Endothelial cell of umbilical vein (primary cell): Measurements from ENCODE around the gene LRP1B. TPM values are rescaled to one million over a fixed set of nuclear protein-coding genes. Genes with fewer than 3 reads are reported as not detected.

ENCODE experiments used
- BruUV-seq: library from RNA; stranded (reverse); fragments of 400-500 nt; replicated peaks from 2 replicates; lab custom pipeline; 2021; lab: Mats Ljungman, UMichigan
- CTCF ChIA-PET: fragments of 300-600, 350-600 bp; sonication (Branson Sonifier 250); formaldehyde crosslinking; loops from one replicate; lab custom pipeline; 2021; ENCODE audit warnings: antibody characterized with exemption, inconsistent platforms; lab: Charles Lee
- POLR2A ChIA-PET: fragments of 300-600, 350-600 bp; sonication (Branson Sonifier 250); formaldehyde crosslinking; loops from one replicate; lab custom pipeline; 2021; ENCODE audit warnings: antibody characterized with exemption, inconsistent platforms; lab: Charles Lee
- DNase-seq: peaks from one replicate; pipeline ENCODE4 v3.0.0-alpha.2; 2011; ENCODE audit warnings: low read depth, low spot score
- FAIRE-seq: peaks from 2 replicates; lab custom pipeline; 2011; peaks lifted over from hg19 to GRCh38; lab: Jason Lieb, UNC
- H2AFZ ChIP-seq: 2 replicates; pipeline ENCODE4 v1.6.0; 2012; ENCODE audit warnings: low read depth, low read length, control low read depth, inconsistent platforms
- H3K27ac ChIP-seq: 2 replicates; pipeline ENCODE4 v1.5.1; 2011; ENCODE audit warnings: low read depth, mild to moderate bottlenecking, control low read depth, low read length, moderate library complexity; ENCODE audit not compliant: insufficient read depth
- H3K27me3 ChIP-seq, 2 experiments: 2 replicates each; pipeline versions ENCODE4 v1.6.0 to v1.6.1; 2011; ENCODE audit warnings: low read length in 2 of 2, mixed read lengths in 1 of 2; ENCODE audit not compliant: control insufficient read depth in 2 of 2, insufficient read depth in 2 of 2
- H3K36me3 ChIP-seq, 2 experiments: 2 replicates in 1 of 2; 3 replicates in 1 of 2; pipeline ENCODE4 v1.5.1; 2011; ENCODE audit warnings: low read length in 2 of 2, mild to moderate bottlenecking in 1 of 2, moderate library complexity in 1 of 2; ENCODE audit not compliant: control insufficient read depth in 2 of 2, insufficient read depth in 2 of 2; ENCODE audit errors: extremely low read depth in 1 of 2
- H3K4me1 ChIP-seq: 3 replicates; pipeline ENCODE4 v1.5.1; 2011; ENCODE audit warnings: mild to moderate bottlenecking, low read length; ENCODE audit not compliant: control insufficient read depth, insufficient read depth; ENCODE audit errors: extremely low read depth
- H3K4me2 ChIP-seq: 2 replicates; pipeline ENCODE4 v1.6.1; 2011; ENCODE audit warnings: low read length, control low read depth, mixed read lengths; ENCODE audit not compliant: insufficient read depth
- H3K4me3 ChIP-seq, 3 experiments: fragments of 200-600 bp in 1 of 3; sonication (generic), shearing (Covaris generic) in 1 of 3; replicated peaks in 1 of 3; 2 replicates each; pipeline ENCODE4 v1.5.1; 2011 to 2016; ENCODE audit warnings: control low read depth in 3 of 3, low read length in 3 of 3, mild to moderate bottlenecking in 2 of 3, inconsistent platforms in 1 of 3, low read depth in 1 of 3, moderate library complexity in 1 of 3; ENCODE audit not compliant: insufficient read depth in 1 of 3
- H3K79me2 ChIP-seq: 2 replicates; pipeline ENCODE4 v1.6.0; 2012; ENCODE audit warnings: low read length, inconsistent platforms; ENCODE audit not compliant: control insufficient read depth, insufficient read depth
- H3K9ac ChIP-seq: replicated peaks from 2 replicates; pipeline ENCODE3; 2011; ENCODE audit warnings: low read length, control low read depth; ENCODE audit not compliant: insufficient read depth; ENCODE audit errors: extremely low read depth
- H3K9me1 ChIP-seq: replicated peaks from 3 replicates; pipeline ENCODE4 v1.6.0; 2011; ENCODE audit warnings: mild to moderate bottlenecking, low read length; ENCODE audit not compliant: control insufficient read depth, insufficient read depth; ENCODE audit errors: extremely low read depth
- H3K9me3 ChIP-seq: replicated peaks from 2 replicates; pipeline ENCODE4 v1.5.1; 2012; ENCODE audit warnings: low read length, inconsistent platforms; ENCODE audit not compliant: control insufficient read depth, insufficient read depth
- H4K20me1 ChIP-seq: replicated peaks from 2 replicates; pipeline ENCODE3; 2011; ENCODE audit warnings: mild to moderate bottlenecking, low read length; ENCODE audit not compliant: control insufficient read depth, insufficient read depth; ENCODE audit errors: extremely low read depth
- JUN ChIP-seq: IDR thresholded peaks from 2 replicates; pipeline ENCODE4 v1.6.1; 2011; ENCODE audit warnings: borderline replicate concordance, low read depth; ENCODE audit not compliant: insufficient read length, insufficient read depth
- MYC ChIP-seq: IDR thresholded peaks from one replicate; pipeline ENCODE4 v1.6.1; 2011; ENCODE audit warnings: mild to moderate bottlenecking, low read depth, low read length
- POLR2AphosphoS5 ChIP-seq: IDR thresholded peaks from 2 replicates; pipeline ENCODE4 v1.6.1; 2012; ENCODE audit warnings: low read depth, mild to moderate bottlenecking, control low read depth, low read length, moderate library complexity; ENCODE audit not compliant: insufficient read depth
- dilution Hi-C: fragments of 300-500 bp; cut with MboI; formaldehyde crosslinking; loops from one replicate; pipeline ENCODE4 v1.15.0; 2019; ENCODE audit warnings: low sequenced_read_pairs; ENCODE audit not compliant: extremely low pct_ligation_motif_present
- intact Hi-C: fragments of 100-400 bp; cut with micrococcal nuclease; formaldehyde crosslinking; loops from one replicate; pipeline ENCODE4 v1.10.0; 2022
- polyA plus RNA-seq, 4 experiments: library from polyadenylated mRNA; depleted of rRNA in 3 of 4; stranded (reverse) in 3 of 4; unstranded in 1 of 4; fragments of >200 nt; gene quantifications; 2 replicates each; pipeline versions ENCODE4 v1.2.1 to v1.2.3, GENCODE V29; 2011 to 2012; ENCODE audit warnings: missing spikeins in 1 of 4
- total RNA-seq: library from RNA; stranded (reverse); gene quantifications from 2 replicates; pipeline ENCODE4 v1.2.3, GENCODE V29; 2021
- TF ChIP-seq, protein P1 (sequence below): IDR thresholded peaks from 2 replicates; pipeline ENCODE4 v1.6.1; 2011; ENCODE audit not compliant: insufficient read depth, insufficient read length
- TF ChIP-seq, protein P2 (sequence below), 2 donors: IDR thresholded peaks; 1 replicate in 1 of 2; 2 replicates in 1 of 2; pipeline ENCODE4 v1.5.1; 2011; ENCODE audit warnings: low read length in 2 of 2, mild to moderate bottlenecking in 2 of 2, moderate library complexity in 2 of 2, control low read depth in 1 of 2, inconsistent platforms in 1 of 2, low read depth in 1 of 2; ENCODE audit not compliant: insufficient read depth in 1 of 2; ENCODE audit errors: extremely low read depth in 1 of 2

Gene LRP1B
- total and polyA plus RNA-seq, 2 donors (not counting 3 experiments of a cell fraction or from before 2014, with no cell fraction given): 0.03 to 0.07 TPM

DNA sequence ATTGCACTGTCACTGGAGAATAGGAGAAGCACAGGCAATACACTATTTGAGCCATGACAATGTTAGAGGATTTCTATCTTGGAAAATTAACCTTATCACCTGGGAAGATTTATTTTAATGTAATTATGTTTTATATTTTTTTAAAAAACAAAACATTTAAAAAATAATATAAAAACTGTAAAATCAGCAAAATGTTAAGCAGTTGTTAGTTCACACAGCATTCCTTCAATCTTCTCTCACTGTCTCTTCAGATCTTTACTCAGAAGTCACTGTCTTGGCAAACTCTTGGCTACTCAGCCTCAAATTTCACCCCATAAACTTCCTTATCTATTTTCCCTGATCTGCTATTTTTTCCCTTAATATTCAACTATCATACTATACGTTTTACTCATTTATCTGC lies 1322.6 kb downstream of the LRP1B start:
- no peaks in the 10 kb centered on the region for H3K9me1 ChIP-seq
- H3K4me3 ChIP-seq: no peak overlapping the region
- DNase-seq (no peak), FAIRE-seq (no peak)
- ChIA-PET POLR2A (no interaction called here), CTCF (interaction anchor here (1.6 to 1.8 kb wide), 2 partner anchors 11 to 56 kb away, joined by 5 to 6 read pairs; no protein-coding TSS in a partner anchor)
- H2AFZ ChIP-seq: no peak overlapping the region
- H3K27ac ChIP-seq: no peak overlapping the region
- H3K9ac ChIP-seq: no peak overlapping the region
- H4K20me1 ChIP-seq: no peaks in the 10 kb centered on the region
- H3K79me2 ChIP-seq: no peaks in the 10 kb centered on the region
- TF ChIP-seq POLR2AphosphoS5 (no peak), JUN (no peak), MYC (no peak)
- TF ChIP-seq, protein P1, sequence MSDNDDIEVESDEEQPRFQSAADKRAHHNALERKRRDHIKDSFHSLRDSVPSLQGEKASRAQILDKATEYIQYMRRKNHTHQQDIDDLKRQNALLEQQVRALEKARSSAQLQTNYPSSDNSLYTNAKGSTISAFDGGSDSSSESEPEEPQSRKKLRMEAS: no peak
- TF ChIP-seq, protein P2, sequence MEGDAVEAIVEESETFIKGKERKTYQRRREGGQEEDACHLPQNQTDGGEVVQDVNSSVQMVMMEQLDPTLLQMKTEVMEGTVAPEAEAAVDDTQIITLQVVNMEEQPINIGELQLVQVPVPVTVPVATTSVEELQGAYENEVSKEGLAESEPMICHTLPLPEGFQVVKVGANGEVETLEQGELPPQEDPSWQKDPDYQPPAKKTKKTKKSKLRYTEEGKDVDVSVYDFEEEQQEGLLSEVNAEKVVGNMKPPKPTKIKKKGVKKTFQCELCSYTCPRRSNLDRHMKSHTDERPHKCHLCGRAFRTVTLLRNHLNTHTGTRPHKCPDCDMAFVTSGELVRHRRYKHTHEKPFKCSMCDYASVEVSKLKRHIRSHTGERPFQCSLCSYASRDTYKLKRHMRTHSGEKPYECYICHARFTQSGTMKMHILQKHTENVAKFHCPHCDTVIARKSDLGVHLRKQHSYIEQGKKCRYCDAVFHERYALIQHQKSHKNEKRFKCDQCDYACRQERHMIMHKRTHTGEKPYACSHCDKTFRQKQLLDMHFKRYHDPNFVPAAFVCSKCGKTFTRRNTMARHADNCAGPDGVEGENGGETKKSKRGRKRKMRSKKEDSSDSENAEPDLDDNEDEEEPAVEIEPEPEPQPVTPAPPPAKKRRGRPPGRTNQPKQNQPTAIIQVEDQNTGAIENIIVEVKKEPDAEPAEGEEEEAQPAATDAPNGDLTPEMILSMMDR (IDR thresholded peaks at IDR 0.05; ENCODE audit: extremely low read depth in 1 of 2, insufficient read depth in 1 of 2, low read depth in 1 of 2, low read length in 2 of 2): no peak
- no peaks in the 10 kb centered on the region for H3K4me1 ChIP-seq
- BruUV-seq: no TSS peak
- no peaks in the 10 kb centered on the region for H3K36me3 ChIP-seq
- no peak overlapping the region for H3K4me2 ChIP-seq
- H3K9me3 ChIP-seq: no peaks in the 10 kb centered on the region
- intact Hi-C loops: no loop called here
- H3K27me3 ChIP-seq: no peaks in the 10 kb centered on the region
- dilution Hi-C loops: no loop called here
